HL-60 (cell line): ENCODE measurements around the gene ICA1L.
A peak's percentile ranks its signal among the peaks of the same experiment; 100 is the strongest.
"Not testable (repeated sequence)": the region's sequence is repeated elsewhere in the genome, so short reads cannot be mapped to it uniquely, and the experiment has no call there.

ENCODE experiments used
- DNase-seq, 2 experiments: peaks; one replicate each; pipeline ENCODE4 v3.0.0-alpha.2; 2010 to 2020; ENCODE audit warnings: low read depth in 1 of 2, low spot score in 1 of 2
- H3K27ac ChIP-seq: fragments of 250-450 bp; sonication (Bioruptor Pico); replicated peaks from 2 replicates; pipeline ENCODE4 v1.5.1; 2020; ENCODE audit warnings: mild to moderate bottlenecking, moderate library complexity
- H3K27me3 ChIP-seq: fragments of 250-450 bp; sonication (Bioruptor Pico); 2 replicates; pipeline ENCODE4 v1.5.1; 2021; ENCODE audit warnings: mild to moderate bottlenecking, moderate library complexity; ENCODE audit not compliant: insufficient read depth, poor library complexity, severe bottlenecking
- H3K4me3 ChIP-seq: replicated peaks from 2 replicates; pipeline ENCODE4 v1.5.1; 2011; ENCODE audit warnings: mild to moderate bottlenecking, control low read depth, low read length; ENCODE audit not compliant: insufficient read depth
- GABPA ChIP-seq: IDR thresholded peaks from 2 replicates; pipeline ENCODE4 v1.6.1; 2012; ENCODE audit warnings: low read depth
- POLR2AphosphoS5 ChIP-seq: IDR thresholded peaks from 2 replicates; pipeline ENCODE4 v1.6.1; 2012; ENCODE audit warnings: low read depth
- SPI1 ChIP-seq: IDR thresholded peaks from 2 replicates; pipeline ENCODE4 v1.6.1; 2012; ENCODE audit warnings: low read depth, mild to moderate bottlenecking, borderline replicate concordance
- long read RNA-seq: library from polyadenylated mRNA; unstranded; transcript quantifications from one replicate; pipeline ENCODE4 v2.0.0, GENCODE V29; 2020
- TF ChIP-seq, protein P1 (sequence below): IDR thresholded peaks from 2 replicates; pipeline ENCODE4 v1.6.1; 2012; ENCODE audit warnings: low read depth; ENCODE audit not compliant: insufficient replicate concordance
- TF ChIP-seq, protein P2 (sequence below): IDR thresholded peaks from one replicate; pipeline ENCODE4 v1.5.1; 2011; ENCODE audit warnings: low read length, control low read depth, inconsistent platforms; ENCODE audit not compliant: insufficient read depth

The ICA1L gene
- long read RNA-seq, transcript ICA1L-201 (13 exons, 3,457 nt) = major isoform, 7 of 16 reads
- long read RNA-seq, partial matches to known transcripts = 3 of 16 reads
- long read RNA-seq, other reads (novel, unspliced or antisense) = 6 of 16 reads

- H3K27ac ChIP-seq = peak within 1 kb of the TSS; percentile 69
- peak; percentile 21; the same call in 1 of the 2 replicates for TF ChIP-seq SPI1
- TF ChIP-seq POLR2AphosphoS5 = 0 out of 2 replicates have a peak, but pooled peaks have one; percentile 7
- TF ChIP-seq, protein P1, sequence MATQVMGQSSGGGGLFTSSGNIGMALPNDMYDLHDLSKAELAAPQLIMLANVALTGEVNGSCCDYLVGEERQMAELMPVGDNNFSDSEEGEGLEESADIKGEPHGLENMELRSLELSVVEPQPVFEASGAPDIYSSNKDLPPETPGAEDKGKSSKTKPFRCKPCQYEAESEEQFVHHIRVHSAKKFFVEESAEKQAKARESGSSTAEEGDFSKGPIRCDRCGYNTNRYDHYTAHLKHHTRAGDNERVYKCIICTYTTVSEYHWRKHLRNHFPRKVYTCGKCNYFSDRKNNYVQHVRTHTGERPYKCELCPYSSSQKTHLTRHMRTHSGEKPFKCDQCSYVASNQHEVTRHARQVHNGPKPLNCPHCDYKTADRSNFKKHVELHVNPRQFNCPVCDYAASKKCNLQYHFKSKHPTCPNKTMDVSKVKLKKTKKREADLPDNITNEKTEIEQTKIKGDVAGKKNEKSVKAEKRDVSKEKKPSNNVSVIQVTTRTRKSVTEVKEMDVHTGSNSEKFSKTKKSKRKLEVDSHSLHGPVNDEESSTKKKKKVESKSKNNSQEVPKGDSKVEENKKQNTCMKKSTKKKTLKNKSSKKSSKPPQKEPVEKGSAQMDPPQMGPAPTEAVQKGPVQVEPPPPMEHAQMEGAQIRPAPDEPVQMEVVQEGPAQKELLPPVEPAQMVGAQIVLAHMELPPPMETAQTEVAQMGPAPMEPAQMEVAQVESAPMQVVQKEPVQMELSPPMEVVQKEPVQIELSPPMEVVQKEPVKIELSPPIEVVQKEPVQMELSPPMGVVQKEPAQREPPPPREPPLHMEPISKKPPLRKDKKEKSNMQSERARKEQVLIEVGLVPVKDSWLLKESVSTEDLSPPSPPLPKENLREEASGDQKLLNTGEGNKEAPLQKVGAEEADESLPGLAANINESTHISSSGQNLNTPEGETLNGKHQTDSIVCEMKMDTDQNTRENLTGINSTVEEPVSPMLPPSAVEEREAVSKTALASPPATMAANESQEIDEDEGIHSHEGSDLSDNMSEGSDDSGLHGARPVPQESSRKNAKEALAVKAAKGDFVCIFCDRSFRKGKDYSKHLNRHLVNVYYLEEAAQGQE = no peak
- TF ChIP-seq GABPA = no peak
- TF ChIP-seq, protein P2, sequence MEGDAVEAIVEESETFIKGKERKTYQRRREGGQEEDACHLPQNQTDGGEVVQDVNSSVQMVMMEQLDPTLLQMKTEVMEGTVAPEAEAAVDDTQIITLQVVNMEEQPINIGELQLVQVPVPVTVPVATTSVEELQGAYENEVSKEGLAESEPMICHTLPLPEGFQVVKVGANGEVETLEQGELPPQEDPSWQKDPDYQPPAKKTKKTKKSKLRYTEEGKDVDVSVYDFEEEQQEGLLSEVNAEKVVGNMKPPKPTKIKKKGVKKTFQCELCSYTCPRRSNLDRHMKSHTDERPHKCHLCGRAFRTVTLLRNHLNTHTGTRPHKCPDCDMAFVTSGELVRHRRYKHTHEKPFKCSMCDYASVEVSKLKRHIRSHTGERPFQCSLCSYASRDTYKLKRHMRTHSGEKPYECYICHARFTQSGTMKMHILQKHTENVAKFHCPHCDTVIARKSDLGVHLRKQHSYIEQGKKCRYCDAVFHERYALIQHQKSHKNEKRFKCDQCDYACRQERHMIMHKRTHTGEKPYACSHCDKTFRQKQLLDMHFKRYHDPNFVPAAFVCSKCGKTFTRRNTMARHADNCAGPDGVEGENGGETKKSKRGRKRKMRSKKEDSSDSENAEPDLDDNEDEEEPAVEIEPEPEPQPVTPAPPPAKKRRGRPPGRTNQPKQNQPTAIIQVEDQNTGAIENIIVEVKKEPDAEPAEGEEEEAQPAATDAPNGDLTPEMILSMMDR = no peak
Measured at GRCh38 chr2:202871300-202872141, at the start of gene ICA1L. Gene ICA1L, minus strand, starts transcription at chr2:202871766. Its CDS starts 42,757 bp downstream, at chr2:202829009.

GRCh38 chr2:202918860-202919259 is 47.3 kb upstream of the ICA1L start:
- no peak for DNase-seq
- no peak for TF ChIP-seq POLR2AphosphoS5
- no peak for TF ChIP-seq GABPA
- TF ChIP-seq, protein P2 = no peak
- no peak for TF ChIP-seq SPI1
- Histone ChIP-seq H3K27ac (no peak overlapping the region), H3K27me3 (no peaks in the 10 kb centered on the region), H3K4me3 (no peak overlapping the region)

More at GRCh38 chr2:202871300-202872141, at the start of gene ICA1L:
- Histone ChIP-seq H3K4me3 (peak within 1 kb of the TSS; percentile 93), H3K27me3 (no peaks in the 10 kb centered on the region)
- DNase-seq = peak; percentile 28 to 61

- H3K27me3 ChIP-seq, DNase-seq: not testable (repeated sequence)
- H3K27ac ChIP-seq = peak overlapping the region; percentile 93
- peak overlapping the region; percentile 84 for H3K4me3 ChIP-seq
Measured at GRCh38 chr2:202912342-202913201, 41.0 kb upstream of the ICA1L start.

DNA sequence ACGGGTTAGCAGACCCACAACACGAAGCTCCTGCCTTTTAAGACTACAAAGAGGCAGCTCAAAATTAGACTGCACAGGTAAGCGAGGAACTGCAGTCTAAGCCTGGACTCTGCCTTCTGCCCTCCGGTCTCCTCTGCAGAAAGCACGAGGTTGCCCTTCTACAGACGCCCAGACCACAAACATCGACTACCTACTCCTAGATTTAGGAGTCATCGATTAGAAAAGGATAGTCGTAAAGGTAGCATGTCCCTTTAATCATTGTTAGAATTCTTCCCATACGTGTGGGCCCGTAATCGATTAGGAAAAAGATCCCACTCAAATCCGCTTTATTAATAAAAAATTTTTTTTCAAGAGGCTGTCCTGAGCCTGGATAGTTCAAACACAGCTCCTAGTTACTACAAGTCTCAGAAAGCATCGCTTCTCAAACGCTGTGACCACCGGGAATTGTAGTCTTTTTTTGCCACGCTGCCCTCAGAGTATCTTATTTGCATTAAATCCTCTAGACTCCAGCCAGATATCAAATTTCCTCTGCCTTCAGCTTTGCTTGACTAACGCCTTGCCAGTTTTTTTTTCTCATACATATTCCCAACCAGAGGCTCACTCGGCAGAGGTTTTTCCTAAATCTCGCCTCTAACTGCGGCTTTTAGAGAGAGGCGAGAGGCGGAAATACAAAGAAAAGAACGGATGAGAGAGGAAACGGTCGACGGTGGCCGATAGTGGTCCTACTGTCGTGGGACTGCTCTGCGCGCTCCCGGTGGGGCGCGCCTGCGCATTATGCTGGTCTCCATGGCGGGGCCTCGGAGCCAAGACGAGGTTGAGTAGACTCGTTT is 40.2 kb upstream of the ICA1L start, which contains the start of the genes CARF and WDR12:
Gene CARF, plus strand, starts transcription at position 764 of the 830 bp plus-strand sequence. CDS start 29,628 bp downstream, outside the sequence.
Gene WDR12, minus strand, starts transcription at position 162 of the 830 bp plus-strand sequence. CDS start 197 bp downstream, outside the sequence.
- Histone ChIP-seq H3K27me3 (no peaks in the 10 kb centered on the region), H3K27ac (peak within 1 kb of the TSS; percentile 93), H3K4me3 (peak within 1 kb of the TSS; percentile 84)
- peak; percentile 77 to 92 for DNase-seq
- TF ChIP-seq, protein P2 = no peak
- 0 out of 2 replicates have a peak, but pooled peaks have one; percentile 17 for TF ChIP-seq SPI1
- peak; percentile 97 for TF ChIP-seq POLR2AphosphoS5
- TF ChIP-seq GABPA = peak; percentile 54; the same call in 1 of the 2 replicates
- TF ChIP-seq, protein P1 = peak; percentile 72
